H9 (cell line): ENCODE results near the gene RPL6. TPM values are rescaled to one million over a fixed set of nuclear protein-coding genes. Genes with fewer than 3 reads are reported as not detected.

Source experiments
- DNase-seq: peaks from one replicate; pipeline ENCODE4 v3.0.0-alpha.2; 2017
- H2AFZ ChIP-seq: one replicate; pipeline ENCODE4 v1.6.1; 2013; ENCODE audit warnings: mild to moderate bottlenecking, low read length, control low read depth, moderate library complexity
- H2AK5ac ChIP-seq: 2 replicates; pipeline ENCODE4 v1.6.1; 2013; ENCODE audit warnings: low read length, control low read depth, mixed read lengths; ENCODE audit not compliant: insufficient read length
- H2BK120ac ChIP-seq: one replicate; pipeline ENCODE4 v1.6.1; 2013; ENCODE audit warnings: low read depth, mild to moderate bottlenecking, low read length, control low read depth, inconsistent platforms; ENCODE audit not compliant: poor library complexity, severe bottlenecking
- H2BK12ac ChIP-seq: 2 replicates; pipeline ENCODE4 v1.6.1; 2013; ENCODE audit warnings: low read length, control low read depth, mixed read lengths, low read depth; ENCODE audit not compliant: insufficient read length
- H2BK15ac ChIP-seq: 2 replicates; pipeline ENCODE4 v1.6.1; 2013; ENCODE audit warnings: low read depth, low read length, control low read depth
- H2BK20ac ChIP-seq: one replicate; pipeline ENCODE4 v1.6.1; 2013; ENCODE audit warnings: low read depth, mild to moderate bottlenecking, low read length, control low read depth, inconsistent platforms; ENCODE audit not compliant: poor library complexity, severe bottlenecking
- H2BK5ac ChIP-seq: 2 replicates; pipeline ENCODE4 v1.6.1; 2013; ENCODE audit warnings: low read length, control low read depth, mixed read lengths; ENCODE audit not compliant: insufficient read length
- H3K14ac ChIP-seq: 2 replicates; pipeline ENCODE4 v1.6.1; 2013; ENCODE audit warnings: low read length, control low read depth; ENCODE audit not compliant: insufficient read depth
- H3K18ac ChIP-seq: 2 replicates; pipeline ENCODE4 v1.6.1; 2013; ENCODE audit warnings: low read depth, mild to moderate bottlenecking, mixed read lengths, low read length, control low read depth; ENCODE audit not compliant: insufficient read length
- H3K23ac ChIP-seq: 2 replicates; pipeline ENCODE4 v1.6.1; 2013; ENCODE audit warnings: low read length, control low read depth, mixed read lengths, low read depth; ENCODE audit not compliant: insufficient read length
- H3K23me2 ChIP-seq: 2 replicates; pipeline ENCODE4 v1.6.1; 2013; ENCODE audit warnings: low read depth, mild to moderate bottlenecking, mixed read lengths, low read length, control low read depth; ENCODE audit not compliant: insufficient read length, poor library complexity, severe bottlenecking
- H3K27ac ChIP-seq: 2 replicates; pipeline ENCODE4 v1.5.1; 2013; ENCODE audit warnings: low read length, control low read depth, mixed read lengths, low read depth; ENCODE audit not compliant: insufficient read length
- H3K27me3 ChIP-seq: 2 replicates; pipeline ENCODE4 v1.6.1; 2013; ENCODE audit warnings: low read length, control low read depth, inconsistent platforms; ENCODE audit not compliant: insufficient read depth
- H3K4ac ChIP-seq: 2 replicates; pipeline ENCODE4 v1.6.1; 2013; ENCODE audit warnings: low read depth, mild to moderate bottlenecking, control low read depth, inconsistent platforms, low read length, moderate library complexity
- H3K4me1 ChIP-seq: 2 replicates; pipeline ENCODE4 v1.6.1; 2013; ENCODE audit warnings: low read length, control low read depth, inconsistent platforms; ENCODE audit not compliant: insufficient read depth
- H3K4me2 ChIP-seq: 2 replicates; pipeline ENCODE4 v1.6.1; 2013; ENCODE audit warnings: low read length, control low read depth, mixed read lengths; ENCODE audit not compliant: insufficient read length, insufficient read depth
- H3K56ac ChIP-seq: 2 replicates; pipeline ENCODE4 v1.6.1; 2013; ENCODE audit warnings: low read depth, mild to moderate bottlenecking, mixed read lengths, low read length, control low read depth; ENCODE audit not compliant: insufficient read length
- H3K79me1 ChIP-seq: 2 replicates; pipeline ENCODE4 v1.6.1; 2013; ENCODE audit warnings: low read depth, mild to moderate bottlenecking, moderate library complexity, low read length, control low read depth, inconsistent platforms; ENCODE audit not compliant: insufficient read depth, poor library complexity, severe bottlenecking
- H3K79me2 ChIP-seq: 2 replicates; pipeline ENCODE4 v1.6.1; 2013; ENCODE audit warnings: low read length, control low read depth, inconsistent platforms; ENCODE audit not compliant: insufficient read depth
- H3K9ac ChIP-seq: 2 replicates; pipeline ENCODE4 v1.6.1; 2013; ENCODE audit warnings: low read length, control low read depth, mixed read lengths; ENCODE audit not compliant: insufficient read length; ENCODE audit errors: extremely low read depth
- H3K9me3 ChIP-seq: one replicate; pipeline ENCODE4 v1.6.1; 2013; ENCODE audit warnings: low read depth, low read length, inconsistent platforms; ENCODE audit not compliant: control insufficient read depth
- H3T11ph ChIP-seq: one replicate; pipeline ENCODE4 v1.6.1; 2013; ENCODE audit warnings: mild to moderate bottlenecking, low read length, control low read depth, inconsistent platforms
- H4K20me1 ChIP-seq: one replicate; pipeline ENCODE4 v1.6.1; 2013; ENCODE audit not compliant: control insufficient read depth, insufficient read length, insufficient read depth
- H4K5ac ChIP-seq: 2 replicates; pipeline ENCODE4 v1.6.1; 2013; ENCODE audit warnings: low read depth, mild to moderate bottlenecking, mixed read lengths, low read length, control low read depth; ENCODE audit not compliant: insufficient read length
- H4K8ac ChIP-seq: replicated peaks from 2 replicates; pipeline ENCODE4 v1.6.1; 2013; ENCODE audit warnings: low read length, control low read depth, mixed read lengths, low read depth; ENCODE audit not compliant: insufficient read length
- H4K91ac ChIP-seq: 2 replicates; pipeline ENCODE4 v1.6.1; 2013; ENCODE audit warnings: low read depth, mild to moderate bottlenecking, moderate library complexity, mixed read lengths, low read length, control low read depth; ENCODE audit not compliant: insufficient read length
- H3K27ac Mint-ChIP-seq, 3 experiments: 2 replicates in 2 of 3; 3 replicates in 1 of 3; pipeline ENCODE4 v1.8.0; 2020 to 2021; ENCODE audit warnings: mixed read lengths in 3 of 3, mild to moderate bottlenecking in 1 of 3, moderate library complexity in 1 of 3
- H3K27me3 Mint-ChIP-seq: 2 replicates; pipeline ENCODE4 v1.8.0; 2021; ENCODE audit warnings: low read depth, mild to moderate bottlenecking, moderate library complexity, mixed read lengths
- H3K36me3 Mint-ChIP-seq, 3 experiments: 2 replicates in 2 of 3; 3 replicates in 1 of 3; pipeline ENCODE4 v1.8.0; 2020 to 2021; ENCODE audit warnings: low read depth in 3 of 3, mixed read lengths in 3 of 3; ENCODE audit not compliant: insufficient read depth in 1 of 3
- H3K4me1 Mint-ChIP-seq, 2 experiments: 2 replicates each; pipeline ENCODE4 v1.8.0; 2020; ENCODE audit warnings: mixed read lengths in 2 of 2
- H3K4me3 Mint-ChIP-seq, 2 experiments: 2 replicates in 1 of 2; 3 replicates in 1 of 2; pipeline ENCODE4 v1.8.0; 2020 to 2021; ENCODE audit warnings: mild to moderate bottlenecking in 2 of 2, mixed read lengths in 2 of 2, moderate library complexity in 1 of 2
- H3K9me3 Mint-ChIP-seq, 2 experiments: 2 replicates in 1 of 2; 3 replicates in 1 of 2; pipeline ENCODE4 v1.8.0; 2020; ENCODE audit warnings: mild to moderate bottlenecking in 2 of 2, mixed read lengths in 2 of 2, moderate library complexity in 1 of 2
- WGBS: extraction: QIAGEN DNeasy Blood & Tissue Kit; methylation state at CpG from one replicate; pipeline ENCODE4 v1.1.7; 2013; ENCODE audit warnings: missing lambda C conversion rate, low lambda C conversion rate, mixed read lengths; ENCODE audit not compliant: insufficient read length; ENCODE audit errors: extremely low coverage; 5-methylcytosine and 5-hydroxymethylcytosine counted together
- total RNA-seq: library from RNA; stranded (reverse); gene quantifications from 2 replicates; pipeline ENCODE4 v1.2.1, GENCODE V29; 2021
- TF ChIP-seq, protein P1 (sequence below): fragments of 200-600 bp; sonication (generic); conservative IDR thresholded peaks from 3 replicates; pipeline ENCODE4 v1.8.0; 2021; ENCODE audit warnings: antibody characterized with exemption, mild to moderate bottlenecking

Gene RPL6
- total RNA-seq, 1 experiment from 2014 or later = 1,921 TPM

DNA sequence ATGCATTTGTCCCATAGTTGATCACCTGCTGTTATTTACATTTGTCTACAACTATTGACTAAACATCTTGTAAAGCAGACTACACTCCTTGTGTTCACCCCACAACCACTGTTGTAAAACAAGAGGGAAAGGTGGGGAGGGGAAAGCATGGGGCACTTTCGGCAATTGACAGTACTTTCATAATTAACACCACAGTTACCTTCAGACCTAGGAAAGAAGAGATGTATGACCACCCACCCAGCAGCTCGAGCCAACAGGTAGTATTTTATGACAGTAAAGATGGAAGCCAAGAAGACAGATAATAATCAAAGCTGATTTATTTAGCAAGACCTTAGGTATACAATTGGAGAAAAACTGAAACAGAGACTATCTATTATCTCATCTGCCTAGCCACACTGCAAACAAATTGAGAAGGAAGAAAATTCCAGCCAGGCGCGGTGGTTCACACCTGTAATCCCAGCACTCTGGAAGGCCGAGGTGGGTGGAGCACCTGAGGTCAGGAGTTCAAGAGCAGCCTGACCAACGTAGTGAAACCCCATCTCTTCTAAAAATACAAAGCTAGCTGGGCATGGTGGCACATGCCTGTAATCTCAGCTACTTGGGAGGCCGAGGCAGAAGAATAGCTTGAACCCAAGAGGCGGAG lies 38.4 kb downstream of the RPL6 start:
- H2BK20ac ChIP-seq = no peak overlapping the region

More for the DNA sequence above, 38.4 kb downstream of the RPL6 start:
- Histone ChIP-seq H3K56ac (no peak overlapping the region), H3T11ph (no peak overlapping the region), H2BK12ac (no peak overlapping the region), H3K14ac (no peak overlapping the region), H3K4me1 (peaks cover 2% of the 10 kb centered on the region; the same call in 1 of the 2 replicates), H2BK5ac (no peak overlapping the region), H4K20me1 (no peaks in the 10 kb centered on the region), H3K9me3 (no peaks in the 10 kb centered on the region), H2BK120ac (no peak overlapping the region), H4K8ac (no peak overlapping the region), H3K23ac (no peak overlapping the region), H3K79me1 (peaks cover 4% of the 10 kb centered on the region), H2AFZ (no peak overlapping the region), H3K27ac (no peak overlapping the region), H2AK5ac (no peak overlapping the region), H3K4me2 (no peak overlapping the region), H3K18ac (no peak overlapping the region), H4K5ac (no peak overlapping the region), H2BK15ac (no peak overlapping the region), H3K23me2 (no peaks in the 10 kb centered on the region), H4K91ac (no peak overlapping the region), H3K79me2 (peaks cover 7% of the 10 kb centered on the region; the same call in 1 of the 2 replicates), H3K9ac (no peak overlapping the region), H3K4ac (no peak overlapping the region), H3K27me3 (no peaks in the 10 kb centered on the region)
- no peak for DNase-seq
- WGBS = no CpG with 5 or more reads among the region's 8 CpGs
- no peak overlapping the region for H3K4me3 Mint-ChIP-seq
- H3K27me3 Mint-ChIP-seq = no peaks in the 10 kb centered on the region
- H3K4me1 Mint-ChIP-seq = peaks cover 9 to 10% of the 10 kb centered on the region in 2 experiments; a peak in 3 of 4 replicates
- H3K36me3 Mint-ChIP-seq = peaks cover 0 to 5% (median 5%) of the 10 kb centered on the region in 3 experiments; a peak in 4 of 7 replicates
- no peaks in the 10 kb centered on the region for H3K9me3 Mint-ChIP-seq
- TF ChIP-seq, protein P1, sequence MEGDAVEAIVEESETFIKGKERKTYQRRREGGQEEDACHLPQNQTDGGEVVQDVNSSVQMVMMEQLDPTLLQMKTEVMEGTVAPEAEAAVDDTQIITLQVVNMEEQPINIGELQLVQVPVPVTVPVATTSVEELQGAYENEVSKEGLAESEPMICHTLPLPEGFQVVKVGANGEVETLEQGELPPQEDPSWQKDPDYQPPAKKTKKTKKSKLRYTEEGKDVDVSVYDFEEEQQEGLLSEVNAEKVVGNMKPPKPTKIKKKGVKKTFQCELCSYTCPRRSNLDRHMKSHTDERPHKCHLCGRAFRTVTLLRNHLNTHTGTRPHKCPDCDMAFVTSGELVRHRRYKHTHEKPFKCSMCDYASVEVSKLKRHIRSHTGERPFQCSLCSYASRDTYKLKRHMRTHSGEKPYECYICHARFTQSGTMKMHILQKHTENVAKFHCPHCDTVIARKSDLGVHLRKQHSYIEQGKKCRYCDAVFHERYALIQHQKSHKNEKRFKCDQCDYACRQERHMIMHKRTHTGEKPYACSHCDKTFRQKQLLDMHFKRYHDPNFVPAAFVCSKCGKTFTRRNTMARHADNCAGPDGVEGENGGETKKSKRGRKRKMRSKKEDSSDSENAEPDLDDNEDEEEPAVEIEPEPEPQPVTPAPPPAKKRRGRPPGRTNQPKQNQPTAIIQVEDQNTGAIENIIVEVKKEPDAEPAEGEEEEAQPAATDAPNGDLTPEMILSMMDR = no peak
- peak overlapping the region in 1 of 3 experiments; percentile 46; a peak in 4 of 7 replicates for H3K27ac Mint-ChIP-seq
